A549 (cell line): Measurements from ENCODE around the gene NALCN. TPM values are rescaled to one million over a fixed set of nuclear protein-coding genes. Genes with fewer than 3 reads are reported as not detected.

Experiments used
- ATAC-seq, 2 experiments: fragments of 200-7000 bp in 1 of 2; fragments of >200 bp in 1 of 2; cut with Nextera tagmentation in 1 of 2; cut with Tn5 transposase in 1 of 2; 3 replicates each; pipeline versions ENCODE4 v1.8.0 to v1.9.1; 2018 to 2020; ENCODE audit warnings: mild to moderate bottlenecking in 1 of 2, moderate library complexity in 1 of 2
- CTCF ChIA-PET: fragments of 300-600 bp; sonication (Branson Sonifier 250); formaldehyde crosslinking; extraction: SDS; loops from one replicate; lab custom pipeline; 2021; ENCODE audit warnings: antibody characterized with exemption, inconsistent platforms; lab: Yijun Ruan, JAX
- POLR2A ChIA-PET: fragments of 350-600 bp; formaldehyde crosslinking; extraction: SDS; loops from one replicate; lab custom pipeline; 2021; ENCODE audit warnings: antibody characterized with exemption, inconsistent platforms; lab: Yijun Ruan, JAX
- DNase-seq, 2 experiments: peaks; one replicate each; pipeline versions ENCODE4 v3.0.0 to v3.0.0-alpha.2; 2011 to 2016; ENCODE audit warnings: low read depth in 1 of 2, low spot score in 1 of 2
- FAIRE-seq: peaks from 2 replicates; lab custom pipeline; 2011; peaks lifted over from hg19 to GRCh38; lab: Jason Lieb, UNC
- H3K27ac ChIP-seq, 2 experiments: fragments of >200 bp; sonication (Bioruptor Twin); formaldehyde crosslinking; 3 replicates each; pipeline ENCODE4 v1.5.1; 2016 to 2017
- H3K4me1 ChIP-seq: fragments of >200 bp; sonication (Bioruptor Twin); formaldehyde crosslinking; 3 replicates; pipeline ENCODE4 v1.6.1; 2016
- H3K4me2 ChIP-seq: fragments of >200 bp; sonication (Bioruptor Twin); formaldehyde crosslinking; 3 replicates; pipeline ENCODE4 v1.6.1; 2016
- H3K4me3 ChIP-seq: fragments of >200 bp; sonication (Bioruptor Twin); formaldehyde crosslinking; 3 replicates; pipeline ENCODE4 v1.5.1; 2016
- H3K9me3 ChIP-seq: fragments of >200 bp; sonication (Bioruptor Twin); formaldehyde crosslinking; 3 replicates; pipeline ENCODE4 v1.6.1; 2016
- BHLHE40 ChIP-seq: IDR thresholded peaks from 2 replicates; pipeline ENCODE4 v1.6.1; 2012; ENCODE audit warnings: low read depth, low read length, inconsistent platforms
- CHD4 ChIP-seq: fragments of 200-600 bp; sonication (generic); IDR thresholded peaks from 2 replicates; pipeline ENCODE4 v1.6.1; 2016; ENCODE audit warnings: antibody characterized with exemption, mild to moderate bottlenecking, borderline replicate concordance
- CTCF ChIP-seq: fragments of >200 bp; sonication (Bioruptor Twin); formaldehyde crosslinking; IDR thresholded peaks from 3 replicates; pipeline ENCODE4 v1.5.1; 2016
- E2F6 ChIP-seq: IDR thresholded peaks from 2 replicates; pipeline ENCODE4 v1.6.1; 2012; ENCODE audit warnings: low read depth, borderline replicate concordance
- EP300 ChIP-seq, 2 experiments: fragments of >200 bp; sonication (Bioruptor Twin); formaldehyde crosslinking; IDR thresholded peaks; 2 replicates in 1 of 2; 3 replicates in 1 of 2; pipeline ENCODE4 v1.6.1; 2016 to 2017
- ESRRA ChIP-seq: fragments of 150-350 bp; IDR thresholded peaks from 2 replicates; pipeline ENCODE4 v1.6.1; 2014; ENCODE audit warnings: mild to moderate bottlenecking, low read length, borderline replicate concordance
- FOSL2 ChIP-seq, 2 experiments: fragments of 450-650 bp in 1 of 2; fragments of >200 bp in 1 of 2; sonication (Bioruptor Twin) in 1 of 2; formaldehyde crosslinking; IDR thresholded peaks; 2 replicates each; pipeline versions ENCODE4 v1.5.0 to v1.6.1; 2016 to 2020; ENCODE audit warnings: mild to moderate bottlenecking in 1 of 2, moderate library complexity in 1 of 2
- FOXS1 ChIP-seq: fragments of 250-450 bp; sonication (Bioruptor Pico); IDR thresholded peaks from 2 replicates; pipeline ENCODE4 v1.5.0; 2020; ENCODE audit warnings: mild to moderate bottlenecking, moderate library complexity
- GATA3 ChIP-seq: IDR thresholded peaks from 2 replicates; pipeline ENCODE4 v1.6.1; 2012; ENCODE audit warnings: borderline replicate concordance
- HDAC2 ChIP-seq: fragments of 200-600 bp; sonication (generic); IDR thresholded peaks from 2 replicates; pipeline ENCODE4 v1.6.1; 2016
- HES2 ChIP-seq: fragments of >200 bp; sonication (Bioruptor Twin); formaldehyde crosslinking; IDR thresholded peaks from 2 replicates; pipeline ENCODE4 v1.6.1; 2016
- HEYL ChIP-seq: fragments of 250-450 bp; sonication (Bioruptor Pico); IDR thresholded peaks from 2 replicates; pipeline ENCODE4 v1.8.0; 2021; ENCODE audit warnings: mild to moderate bottlenecking, moderate library complexity
- HOXB5 ChIP-seq: fragments of 250-450 bp; sonication (Bioruptor Pico); IDR thresholded peaks from 2 replicates; pipeline ENCODE4 v1.5.0; 2020; ENCODE audit warnings: mild to moderate bottlenecking, moderate library complexity
- JUN ChIP-seq, 2 experiments: fragments of >200 bp; sonication (Bioruptor Twin); formaldehyde crosslinking; IDR thresholded peaks; 2 replicates in 1 of 2; 3 replicates in 1 of 2; pipeline ENCODE4 v1.6.1; 2016 to 2017
- KDM5A ChIP-seq: fragments of 200-600 bp; sonication (generic); IDR thresholded peaks from 2 replicates; pipeline ENCODE4 v1.6.1; 2016; ENCODE audit warnings: antibody characterized with exemption, mild to moderate bottlenecking
- MAZ ChIP-seq: fragments of 150-350 bp; IDR thresholded peaks from 2 replicates; pipeline ENCODE4 v1.6.1; 2014; ENCODE audit warnings: antibody characterized with exemption, low read depth, low read length, borderline replicate concordance
- NFE2L2 ChIP-seq: fragments of 150-350 bp; conservative IDR thresholded peaks from 2 replicates; pipeline ENCODE4 v1.6.1; 2014; ENCODE audit warnings: low read length
- NPAS2 ChIP-seq: fragments of 250-450 bp; sonication (Bioruptor Pico); IDR thresholded peaks from 2 replicates; pipeline ENCODE4 v1.8.0; 2022; ENCODE audit warnings: mild to moderate bottlenecking, moderate library complexity, borderline replicate concordance
- PBX3 ChIP-seq: IDR thresholded peaks from 2 replicates; pipeline ENCODE4 v1.6.1; 2012
- PHF8 ChIP-seq: fragments of 200-600 bp; sonication (generic); IDR thresholded peaks from 2 replicates; pipeline ENCODE4 v1.6.1; 2016; ENCODE audit warnings: low read depth, mild to moderate bottlenecking, antibody characterized with exemption, moderate library complexity, borderline replicate concordance
- POLR2AphosphoS2 ChIP-seq: conservative IDR thresholded peaks from 2 replicates; pipeline ENCODE4 v1.6.1; 2012; ENCODE audit warnings: low read length, improper control_type of control experiment, inconsistent platforms
- RARB ChIP-seq: fragments of 250-450 bp; sonication (Bioruptor Pico); IDR thresholded peaks from 2 replicates; pipeline ENCODE4 v1.8.0; 2021; ENCODE audit warnings: mild to moderate bottlenecking, moderate library complexity
- RCOR1 ChIP-seq: fragments of 150-350 bp; IDR thresholded peaks from 2 replicates; pipeline ENCODE4 v1.6.1; 2014; ENCODE audit warnings: antibody characterized with exemption, low read length, low read depth
- REST ChIP-seq: fragments of 200-600 bp; sonication (generic); IDR thresholded peaks from 2 replicates; pipeline ENCODE4 v1.6.1; 2016; ENCODE audit warnings: antibody characterized with exemption, mild to moderate bottlenecking, moderate library complexity
- RFX5 ChIP-seq: fragments of 450-650 bp; IDR thresholded peaks from 2 replicates; pipeline ENCODE4 v1.7.1; 2014; ENCODE audit warnings: antibody characterized with exemption, mild to moderate bottlenecking, moderate library complexity
- SMC3 ChIP-seq: fragments of >200 bp; sonication (Bioruptor Twin); formaldehyde crosslinking; IDR thresholded peaks from 3 replicates; pipeline ENCODE4 v1.6.1; 2018; ENCODE audit warnings: inconsistent platforms
- SREBF2 ChIP-seq: fragments of 450-650 bp; IDR thresholded peaks from 2 replicates; pipeline ENCODE4 v1.6.1; 2014; ENCODE audit warnings: mild to moderate bottlenecking, moderate library complexity
- TP53 ChIP-seq: fragments of 250-450 bp; sonication (Bioruptor Pico); IDR thresholded peaks from 2 replicates; pipeline ENCODE4 v1.5.0; 2021; ENCODE audit warnings: mild to moderate bottlenecking, moderate library complexity
- ZC3H11A ChIP-seq: fragments of 450-650 bp; IDR thresholded peaks from 2 replicates; pipeline ENCODE4 v1.6.1; 2014; ENCODE audit warnings: antibody characterized with exemption, mild to moderate bottlenecking
- ZSCAN20 ChIP-seq: fragments of 250-450 bp; sonication (Bioruptor Pico); IDR thresholded peaks from 2 replicates; pipeline ENCODE4 v1.8.0; 2022; ENCODE audit warnings: mild to moderate bottlenecking, moderate library complexity
- WGBS: methylation state at CpG from one replicate; pipeline ENCODE4 v1.1.6; 2017; ENCODE audit errors: missing lambda C conversion rate; 5-methylcytosine and 5-hydroxymethylcytosine counted together
- polyA plus RNA-seq, 4 experiments: library from polyadenylated mRNA; depleted of rRNA in 3 of 4; stranded (reverse); fragments of >200 nt; fragmentation: RNase III in 1 of 4; extraction: RNeasy Plus Mini Kit Qiagen cat#74134 plus additional on column Dnase treatment in 1 of 4; gene quantifications; 2 replicates in 3 of 4; 3 replicates in 1 of 4; pipeline ENCODE4 v1.2.3, GENCODE V29; 2011 to 2017

NALCN gene
- polyA plus RNA-seq, 2 of the 4 experiments (the other 2 are of a cell fraction): 1.8 to 4.9 TPM

GRCh38 chr13:101399365-101399764 lies 16.9 kb downstream of the NALCN start:
- Histone ChIP-seq H3K4me2 (no peak overlapping the region), H3K9me3 (no peaks in the 10 kb centered on the region), H3K4me3 (no peak overlapping the region), H3K4me1 (peaks cover 3% of the 10 kb centered on the region; the same call in 1 of the 3 replicates), H3K27ac (no peak overlapping the region)
- CTCF ChIA-PET: no interaction called here
- FAIRE-seq (no peak), DNase-seq (no peak), ATAC-seq (no peak)
- POLR2A ChIA-PET: no interaction called here
- TF ChIP-seq JUN (IDR thresholded peaks at IDR 0.05): no peak
- TF ChIP-seq FOXS1 (CRISPR knock-in tag): no peak
- no peak for TF ChIP-seq PHF8
- TF ChIP-seq CTCF: no peak
- TF ChIP-seq RARB (CRISPR knock-in tag): no peak
- TF ChIP-seq TP53 (CRISPR knock-in tag): no peak
- TF ChIP-seq REST: no peak
- TF ChIP-seq PBX3: no peak
- TF ChIP-seq HEYL (CRISPR knock-in tag): no peak
- TF ChIP-seq E2F6: no peak
- no peak for TF ChIP-seq KDM5A
- no peak for TF ChIP-seq RFX5
- TF ChIP-seq NFE2L2: no peak
- no peak for TF ChIP-seq HDAC2
- no peak for TF ChIP-seq GATA3
- no peak for TF ChIP-seq NPAS2 (CRISPR knock-in tag)
- TF ChIP-seq SREBF2: no peak
- TF ChIP-seq EP300 (IDR thresholded peaks at IDR 0.05): no peak
- TF ChIP-seq HOXB5 (CRISPR knock-in tag): no peak
- TF ChIP-seq BHLHE40: no peak
- 38% methylated on average over 2 of the region's 2 CpGs for WGBS

- no peak overlapping the region for H3K4me2 ChIP-seq
- ChIA-PET CTCF (no interaction called here), POLR2A (no interaction called here)
- no peak overlapping the region for H3K27ac ChIP-seq
- TF ChIP-seq ESRRA (no peak), POLR2AphosphoS2 (no peak), RARB (CRISPR knock-in tag) (no peak), HDAC2 (no peak), RCOR1 (no peak), FOXS1 (CRISPR knock-in tag) (no peak), MAZ (no peak), FOSL2 (IDR thresholded peaks at IDR 0.05) (no peak), FOSL2 (CRISPR knock-in tag; IDR thresholded peaks at IDR 0.05) (no peak), HES2 (no peak), ZSCAN20 (CRISPR knock-in tag) (no peak), ZC3H11A (no peak), KDM5A (no peak), SMC3 (no peak), CHD4 (no peak)
- H3K4me3 ChIP-seq: no peak overlapping the region
- no peak for ATAC-seq
- no peak for DNase-seq
- no peaks in the 10 kb centered on the region for H3K9me3 ChIP-seq
- peaks cover 3% of the 10 kb centered on the region; the same call in 1 of the 3 replicates for H3K4me1 ChIP-seq
- FAIRE-seq: no peak
- whole genome bisulfite sequencing: 96% methylated on average over 2 of the region's 2 CpGs
These were observed 17.4 kb downstream of the NALCN start for GRCh38 chr13:101398920-101399319.
